ENCODE data around the gene ACAD8. TPM values are rescaled to one million over a fixed set of nuclear protein-coding genes. Genes with fewer than 3 reads are reported as not detected.
A peak's percentile ranks its signal among the peaks of the same experiment; 100 is the strongest.

The ACAD8 gene
- total RNA-seq, 4 donors from 2014 or later, result 18.3 to 25.0 (median 21.1) TPM

- H3K4me1 ChIP-seq, result no peaks in the 10 kb centered on the region
- no peak for DNase-seq (ENCODE audit: extremely low spot score)
- intact Hi-C loops (cut with DNase I), result no loop called here
- TF ChIP-seq POLR2A (IDR thresholded peaks at IDR 0.05; ENCODE audit: low read depth), result no peak
- no peak for TF ChIP-seq POLR2AphosphoS5 (IDR thresholded peaks at IDR 0.05)
- no peak for TF ChIP-seq EP300 (IDR thresholded peaks at IDR 0.05)
- TF ChIP-seq, protein P1, sequence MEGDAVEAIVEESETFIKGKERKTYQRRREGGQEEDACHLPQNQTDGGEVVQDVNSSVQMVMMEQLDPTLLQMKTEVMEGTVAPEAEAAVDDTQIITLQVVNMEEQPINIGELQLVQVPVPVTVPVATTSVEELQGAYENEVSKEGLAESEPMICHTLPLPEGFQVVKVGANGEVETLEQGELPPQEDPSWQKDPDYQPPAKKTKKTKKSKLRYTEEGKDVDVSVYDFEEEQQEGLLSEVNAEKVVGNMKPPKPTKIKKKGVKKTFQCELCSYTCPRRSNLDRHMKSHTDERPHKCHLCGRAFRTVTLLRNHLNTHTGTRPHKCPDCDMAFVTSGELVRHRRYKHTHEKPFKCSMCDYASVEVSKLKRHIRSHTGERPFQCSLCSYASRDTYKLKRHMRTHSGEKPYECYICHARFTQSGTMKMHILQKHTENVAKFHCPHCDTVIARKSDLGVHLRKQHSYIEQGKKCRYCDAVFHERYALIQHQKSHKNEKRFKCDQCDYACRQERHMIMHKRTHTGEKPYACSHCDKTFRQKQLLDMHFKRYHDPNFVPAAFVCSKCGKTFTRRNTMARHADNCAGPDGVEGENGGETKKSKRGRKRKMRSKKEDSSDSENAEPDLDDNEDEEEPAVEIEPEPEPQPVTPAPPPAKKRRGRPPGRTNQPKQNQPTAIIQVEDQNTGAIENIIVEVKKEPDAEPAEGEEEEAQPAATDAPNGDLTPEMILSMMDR (IDR thresholded peaks at IDR 0.05), result no peak
- H3K36me3 ChIP-seq, result peaks cover 0 to 57% (median 20%) of the 10 kb centered on the region in 4 donors
- no peaks in the 10 kb centered on the region for H3K9me3 ChIP-seq
- H3K27ac ChIP-seq (replicated peaks in 1 of 4), result no peak overlapping the region
- H3K27me3 ChIP-seq, result no peaks in the 10 kb centered on the region
- H3K4me3 ChIP-seq, result no peak overlapping the region
- WGBS, result 91% methylated on average over 7 of the region's 7 CpGs
Observed at GRCh38 chr11:134215836-134216235, 37.5 kb upstream of the ACAD8 start.

DNA sequence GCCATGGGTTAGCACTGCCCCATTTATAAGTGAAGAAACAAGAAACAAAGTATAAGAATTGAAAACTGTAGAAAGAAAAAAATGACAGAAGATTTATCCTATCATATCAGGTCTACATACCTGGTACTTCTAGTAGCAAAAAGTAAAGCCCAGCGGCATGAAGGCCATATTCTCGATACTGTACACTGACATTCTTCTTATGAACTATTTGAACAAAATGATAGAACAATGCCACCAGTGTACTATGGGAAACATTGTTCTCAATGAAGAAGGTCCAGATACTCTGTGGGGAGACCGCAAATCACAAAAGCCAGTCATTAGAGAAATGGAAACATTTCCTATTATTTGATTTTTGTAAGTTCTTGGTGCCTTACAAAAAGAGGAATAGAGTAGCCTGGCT, 36.6 kb upstream of the ACAD8 start:
- intact Hi-C loops (cut with DNase I), result no loop called here
- Histone ChIP-seq H3K4me3 (no peak overlapping the region), H3K4me1 (no peaks in the 10 kb centered on the region), H3K27ac (replicated peaks in 1 of 4) (no peak overlapping the region), H3K9me3 (no peaks in the 10 kb centered on the region), H3K27me3 (no peaks in the 10 kb centered on the region), H3K36me3 (peaks cover 0 to 57% (median 20%) of the 10 kb centered on the region in 4 donors)
- DNase-seq (ENCODE audit: extremely low spot score), result no peak
- 87% methylated on average over 3 of the region's 3 CpGs for WGBS
- TF ChIP-seq, protein P1 (IDR thresholded peaks at IDR 0.05), result no peak
- no peak for TF ChIP-seq POLR2AphosphoS5 (IDR thresholded peaks at IDR 0.05)
- no peak for TF ChIP-seq EP300 (IDR thresholded peaks at IDR 0.05)
- TF ChIP-seq POLR2A (IDR thresholded peaks at IDR 0.05; ENCODE audit: low read depth), result no peak

DNA sequence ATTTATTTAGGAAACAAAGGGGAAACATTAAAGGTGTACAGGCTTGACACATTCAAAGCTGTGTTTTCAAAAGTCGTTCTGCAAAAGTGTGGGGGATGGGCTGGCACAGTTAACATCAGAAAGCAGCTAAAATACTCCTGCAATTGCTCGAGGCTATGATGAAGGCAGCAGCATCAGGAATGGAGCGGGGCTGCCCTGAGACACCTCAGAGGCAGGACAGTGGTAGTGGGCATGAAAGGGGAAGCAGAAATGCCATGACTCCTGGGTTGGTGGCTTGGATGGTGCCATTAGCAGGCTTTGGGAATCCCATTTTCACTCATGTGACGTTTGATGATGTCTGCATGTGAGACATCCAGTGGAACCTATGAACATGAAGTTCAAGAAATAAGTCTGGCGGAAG, 30.2 kb upstream of the ACAD8 start:
- WGBS, result 15% methylated on average over 5 of the region's 5 CpGs
- intact Hi-C loops (cut with DNase I), result loop anchor here (10.0 kb wide), 1 partner anchor 112 kb away; the partner anchor contains the start of gene GLB1L2
- H3K27ac ChIP-seq (replicated peaks in 1 of 4), result peak overlapping the region in 2 of 4 donors; percentile 87 to 95
- no peak for DNase-seq (ENCODE audit: extremely low spot score)
- TF ChIP-seq POLR2A (IDR thresholded peaks at IDR 0.05; ENCODE audit: low read depth) (no peak), POLR2AphosphoS5 (IDR thresholded peaks at IDR 0.05) (no peak), EP300 (IDR thresholded peaks at IDR 0.05) (no peak)
- TF ChIP-seq, protein P1 (IDR thresholded peaks at IDR 0.05), result no peak
- H3K36me3 ChIP-seq, result peaks cover 0 to 24% (median 10%) of the 10 kb centered on the region in 4 donors
- peak overlapping the region; percentile 75 to 89 (median 88) for H3K4me3 ChIP-seq
- peaks cover 34 to 45% (median 38%) of the 10 kb centered on the region in 4 donors for H3K4me1 ChIP-seq
- H3K9me3 ChIP-seq, result no peaks in the 10 kb centered on the region
- no peaks in the 10 kb centered on the region for H3K27me3 ChIP-seq

DNA sequence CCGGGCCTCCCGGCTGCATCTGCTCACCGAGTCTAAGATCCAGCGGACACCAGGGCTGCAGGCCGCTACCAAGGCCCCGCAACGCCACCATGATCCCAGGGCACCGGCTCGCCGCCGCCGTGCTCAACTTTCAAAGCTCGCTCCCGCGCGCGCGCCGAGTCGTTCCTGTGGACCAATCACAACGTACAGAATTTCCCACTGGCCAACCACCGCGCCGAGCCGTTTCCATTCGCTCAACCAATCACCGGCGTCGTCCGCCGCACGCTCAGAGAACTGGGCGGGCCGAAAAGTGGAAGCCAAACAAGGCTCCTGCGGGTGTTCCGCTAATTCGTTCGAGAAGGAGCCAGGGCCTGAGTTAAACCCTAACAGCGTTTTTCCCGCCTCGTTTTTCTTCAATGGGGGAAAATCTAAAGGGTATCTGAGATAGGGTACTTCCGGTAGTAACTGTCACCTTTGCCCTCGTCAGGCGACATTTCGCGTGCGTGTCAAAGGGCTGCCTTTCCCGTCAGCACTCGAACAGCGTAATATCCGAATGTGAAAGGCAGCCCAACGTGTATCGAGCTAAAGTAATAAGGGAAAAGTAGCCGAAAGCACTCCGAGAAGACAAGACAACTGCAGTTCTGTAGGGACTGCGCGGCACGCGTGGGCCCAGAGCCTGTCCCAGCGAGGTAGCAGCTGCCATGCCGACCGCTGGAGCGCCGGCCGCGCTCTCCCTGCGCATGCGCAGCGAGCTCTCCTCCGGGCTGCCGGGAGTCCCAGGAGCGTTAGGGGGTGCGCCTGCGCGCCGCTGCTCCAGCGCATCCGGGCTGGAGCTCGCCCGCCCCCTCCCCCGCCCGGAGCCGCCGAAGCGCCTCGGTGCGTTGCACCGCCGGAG, 29.3 kb upstream of the ACAD8 start, which contains the start of the genes NCAPD3 and VPS26B:
TSS of gene NCAPD3 (minus strand) at position 132 of the 874 bp plus-strand sequence. CDS start at position 91, 41 bp downstream.
TSS of gene VPS26B (plus strand) at position 836 of the 874 bp plus-strand sequence. CDS start 452 bp downstream, outside the sequence.
- TF ChIP-seq, protein P1 (IDR thresholded peaks at IDR 0.05), result no peak
- TF ChIP-seq POLR2A (IDR thresholded peaks at IDR 0.05; ENCODE audit: low read depth) (peak; percentile 97), POLR2AphosphoS5 (IDR thresholded peaks at IDR 0.05) (peak; percentile 99), EP300 (IDR thresholded peaks at IDR 0.05) (peak; percentile 9)
- 0% methylated on average over 22 of the region's 89 CpGs for WGBS
- Histone ChIP-seq H3K27ac (replicated peaks in 1 of 4) (peak within 1 kb of the TSS; percentile 84 to 95 (median 89)), H3K4me1 (peaks cover 36 to 53% (median 41%) of the 10 kb centered on the region in 4 donors), H3K27me3 (no peaks in the 10 kb centered on the region), H3K9me3 (no peaks in the 10 kb centered on the region), H3K4me3 (peak within 1 kb of the TSS; percentile 75 to 89 (median 88)), H3K36me3 (peaks cover 0 to 14% (median 7%) of the 10 kb centered on the region in 4 donors)
- intact Hi-C loops (cut with DNase I), result loop anchor here (2.0 to 10.0 kb wide), 2 partner anchors 29 to 111 kb away; partner anchors contain the start of genes ACAD8, GLB1L2 and THYN1
- DNase-seq (ENCODE audit: extremely low spot score), result peak; percentile 100
